Heart left ventricle (tissue), 16 donors: ENCODE data around the gene ACAP2. TPM values are rescaled to one million over a fixed set of nuclear protein-coding genes. Genes with fewer than 3 reads are reported as not detected.

Source experiments
- ATAC-seq, 4 donors: fragments of 200-7000 bp; cut with Tn5 transposase; one replicate each; pipeline ENCODE4 v1.9.1; 2020 to 2022; ENCODE audit warnings: moderate library complexity in 4 of 4, mild to moderate bottlenecking in 3 of 4, moderate number of reproducible peaks in 1 of 4
- DNase-seq, 5 donors: peaks; one replicate each; pipeline ENCODE4 v3.0.0-alpha.2; 2020
- H3K27ac ChIP-seq, 12 donors: fragments of 200-600 bp; sonication (generic) in 4 of 12; one replicate each; pipeline versions ENCODE4 v1.5.0 to v1.8.0; 2016 to 2022; ENCODE audit warnings: mild to moderate bottlenecking in 2 of 12
- H3K27me3 ChIP-seq, 9 donors: fragments of 200-600 bp; sonication (generic) in 2 of 9; one replicate each; pipeline versions ENCODE4 v1.5.1 to v1.8.0; 2016 to 2022; ENCODE audit warnings: mild to moderate bottlenecking in 3 of 9
- H3K36me3 ChIP-seq, 9 donors: fragments of 200-600 bp; sonication (generic) in 2 of 9; one replicate each; pipeline versions ENCODE4 v1.5.0 to v1.8.0; 2018 to 2022; ENCODE audit warnings: mild to moderate bottlenecking in 2 of 9
- H3K4me1 ChIP-seq, 12 donors: fragments of 200-600 bp; sonication (generic) in 4 of 12; one replicate each; pipeline versions ENCODE4 v1.5.0 to v1.8.0; 2016 to 2022; ENCODE audit warnings: mild to moderate bottlenecking in 3 of 12
- H3K4me3 ChIP-seq, 12 donors: fragments of 200-600 bp; sonication (generic) in 4 of 12; one replicate each; pipeline versions ENCODE4 v1.5.0 to v1.8.0; 2017 to 2022; ENCODE audit warnings: mild to moderate bottlenecking in 9 of 12, moderate library complexity in 4 of 12
- H3K9me3 ChIP-seq, 12 donors: fragments of 200-600 bp; sonication (generic) in 4 of 12; one replicate each; pipeline versions ENCODE4 v1.5.0 to v1.8.0; 2016 to 2022; ENCODE audit warnings: mild to moderate bottlenecking in 1 of 12
- CTCF ChIP-seq, 12 donors: fragments of 200-600 bp; sonication (generic) in 4 of 12; IDR thresholded peaks; one replicate each; pipeline versions ENCODE4 v1.5.0 to v1.8.0; 2018 to 2022; ENCODE audit warnings: antibody characterized with exemption in 12 of 12, mild to moderate bottlenecking in 5 of 12
- POLR2A ChIP-seq, 2 donors: fragments of 450-650 bp; IDR thresholded peaks; one replicate each; pipeline ENCODE4 v1.6.1; 2017; ENCODE audit warnings: antibody characterized with exemption in 2 of 2, mild to moderate bottlenecking in 2 of 2, moderate library complexity in 2 of 2
- WGBS, 4 donors: extraction: QIAGEN DNeasy Blood & Tissue Kit in 2 of 4; methylation state at CpG; one replicate each; pipeline versions ENCODE4 v1.1.5 to v1.1.7; 2013 to 2018; 5-methylcytosine and 5-hydroxymethylcytosine counted together
- intact Hi-C, 10 donors: fragments of 100-400 bp; cut with DNase I; formaldehyde crosslinking; loops; one replicate each; pipeline versions ENCODE4 v1.11.1 to v1.14.2; 2022
- polyA plus RNA-seq, 2 donors: library from polyadenylated mRNA; stranded (reverse); fragments of 200-250 nt; gene quantifications; one replicate each; pipeline ENCODE4 v1.2.3, GENCODE V29; 2013
- total RNA-seq, 9 donors: library from RNA; depleted of rRNA in 2 of 9; stranded (reverse); fragments of >200 nt in 2 of 9; fragmentation: NEBNext Ultra II Directional in 3 of 9; extraction: Animal tissue kit (Norgen Biotek cat#: 25700) in 3 of 9; gene quantifications; one replicate each; pipeline versions ENCODE4 v1.1.0 to v1.2.4, GENCODE V29; 2016 to 2023
- donor health status: ischemic (EF 13 %, LVEDD 7.1; RV severe dilation, severe dysfunction).
- donor health status: healthy with polysubstance abuse.
- donor health status: DM: no; HTN: yes; CAD: no.
- donor health status: DM: no; HTN: no; CAD: no.
- donor health status: ischemic (EF 25% LVEDD 6.9; RV normal size, moderate dysfunction).
- donor health status: ischemic (EF 25% LVEDD 5.7; RV mildly dilated, moderate dysfunction).
- donor health status: healthy.
- donor health status: DM: yes; HTN: yes; CAD: no.
- donor health status: ischemic (EF 35%, LVEDD 5.7; RV mildly dilated, moderate dysfunction).
- donor health status: nonischemic (EF 11% LVEDD 7.7; RV severe dilation, severe dysfunction).
- donor health status: DM: yes; HTN: yes; CAD: no.
- donor health status: PGD.
- donor health status: ischemic (EF 29% LVEDD 5.4; RV normal size, mild dysfunction).
- donor health status: nonischemic (EF 23%, LVEDD 6.1; RV moderate dilation, normal function).

ACAP2 gene
- total and polyA plus RNA-seq, 11 donors = 4.4 to 39.2 (median 15.4) TPM

- 93% methylated on average over 10 of the region's 10 CpGs for WGBS, 4 donors
- Histone ChIP-seq H3K4me3 (no peak overlapping the region), H3K27ac (no peak overlapping the region), H3K4me1 (peaks cover 0 to 34% (median 15%) of the 10 kb centered on the region in 12 donors), H3K27me3 (no peaks in the 10 kb centered on the region), H3K36me3 (peaks cover 0 to 25% (median 3%) of the 10 kb centered on the region in 9 donors), H3K9me3 (no peaks in the 10 kb centered on the region)
- no peak for TF ChIP-seq POLR2A (IDR thresholded peaks at IDR 0.05)
- TF ChIP-seq CTCF (IDR thresholded peaks at IDR 0.05) = no peak
- no peak for DNase-seq
- intact Hi-C loops = loop anchor here in 4 of 10 donors (5.0 to 10.0 kb wide), 5 partner anchors 157 to 577 kb away; partner anchors contain the start of gene FAM43A (in 1 of the 4)
- no peak for ATAC-seq
These were observed 178.8 kb downstream of the ACAP2 start for GRCh38 chr3:195263925-195264600.

GRCh38 chr3:195263193-195263924, 179.5 kb downstream of the ACAP2 start:
- Histone ChIP-seq H3K27me3 (no peaks in the 10 kb centered on the region), H3K27ac (no peak overlapping the region), H3K36me3 (peaks cover 0 to 25% (median 3%) of the 10 kb centered on the region in 9 donors), H3K4me1 (peaks cover 0 to 34% (median 20%) of the 10 kb centered on the region in 12 donors), H3K9me3 (no peaks in the 10 kb centered on the region), H3K4me3 (no peak overlapping the region)
- DNase-seq (no peak), ATAC-seq (no peak)
- WGBS, 4 donors = 73 to 78% (median 74%) methylated on average over 11 of the region's 11 CpGs
- no peak for TF ChIP-seq CTCF (IDR thresholded peaks at IDR 0.05)
- no peak for TF ChIP-seq POLR2A (IDR thresholded peaks at IDR 0.05)
- intact Hi-C loops = loop anchor here in 4 of 10 donors (5.0 to 10.0 kb wide), 5 partner anchors 156 to 576 kb away; partner anchors contain the start of gene FAM43A (in 1 of the 4)

- WGBS, 4 donors = 95 to 98% (median 96%) methylated on average over 2 of the region's 2 CpGs
- peaks cover 0 to 15% (median 0%) of the 10 kb centered on the region in 9 donors for H3K36me3 ChIP-seq
- intact Hi-C loops = loop anchor here in 8 of 10 donors (2.0 to 10.0 kb wide), 8 partner anchors 155 to 579 kb away; partner anchors contain the start of gene FAM43A (in 2 of the 8)
- DNase-seq = no peak
- H3K9me3 ChIP-seq = no peaks in the 10 kb centered on the region
- H3K27me3 ChIP-seq = no peaks in the 10 kb centered on the region
- ATAC-seq = no peak
- no peak overlapping the region for H3K27ac ChIP-seq
- H3K4me1 ChIP-seq = peaks cover 0 to 37% (median 22%) of the 10 kb centered on the region in 12 donors
- TF ChIP-seq CTCF (IDR thresholded peaks at IDR 0.05) = no peak
- TF ChIP-seq POLR2A (IDR thresholded peaks at IDR 0.05) = no peak
- H3K4me3 ChIP-seq = no peak overlapping the region
These were observed 180.9 kb downstream of the ACAP2 start for GRCh38 chr3:195261925-195262324.
